Measurements from ENCODE around the gene PAFAH1B1.

GRCh38 chr17:2687074-2687418 lies 93.6 kb downstream of the PAFAH1B1 start:
- TF ChIP-seq CTCF (IDR thresholded peaks at IDR 0.05) (no peak), POLR2A (IDR thresholded peaks at IDR 0.05) (no peak)
